ENCODE data around the gene SLC25A3.
A peak's percentile ranks its signal among the peaks of the same experiment; 100 is the strongest.

The SLC25A3 gene

DNA sequence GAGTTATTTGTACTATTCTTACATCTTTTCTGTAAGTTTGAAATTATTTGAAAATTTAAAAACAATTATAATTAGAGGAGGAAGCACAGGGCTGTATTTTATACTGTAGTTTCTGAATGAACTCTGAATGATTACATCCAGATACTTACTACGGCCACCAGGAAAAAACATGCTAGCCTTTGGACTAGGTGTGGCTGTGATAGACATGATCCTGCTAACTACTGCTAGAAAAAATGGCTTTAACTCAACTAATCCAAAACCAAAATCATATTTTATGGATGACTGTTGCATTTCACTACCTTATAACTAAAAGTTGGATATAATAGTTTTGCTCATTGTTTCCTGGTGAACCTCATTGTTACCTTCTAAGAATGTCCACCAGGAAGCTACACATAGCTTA lies 15.1 kb upstream of the SLC25A3 start:
- no peak overlapping the region for H3K27ac ChIP-seq (replicated peaks)
- no peak overlapping the region for H3K4me3 ChIP-seq (replicated peaks; ENCODE audit: insufficient read depth, low read length)
- no peaks in the 10 kb centered on the region for H3K27me3 ChIP-seq (ENCODE audit: insufficient read depth, poor library complexity, severe bottlenecking)
- no peak for DNase-seq (ENCODE audit: low read depth in 1 of 2, low spot score in 1 of 2)
- TF ChIP-seq SPI1 (IDR thresholded peaks at IDR 0.05; ENCODE audit: borderline replicate concordance, low read depth) (no peak), GABPA (IDR thresholded peaks at IDR 0.05; ENCODE audit: low read depth) (no peak), POLR2AphosphoS5 (IDR thresholded peaks at IDR 0.05; ENCODE audit: low read depth) (no peak)
- TF ChIP-seq, protein P1, sequence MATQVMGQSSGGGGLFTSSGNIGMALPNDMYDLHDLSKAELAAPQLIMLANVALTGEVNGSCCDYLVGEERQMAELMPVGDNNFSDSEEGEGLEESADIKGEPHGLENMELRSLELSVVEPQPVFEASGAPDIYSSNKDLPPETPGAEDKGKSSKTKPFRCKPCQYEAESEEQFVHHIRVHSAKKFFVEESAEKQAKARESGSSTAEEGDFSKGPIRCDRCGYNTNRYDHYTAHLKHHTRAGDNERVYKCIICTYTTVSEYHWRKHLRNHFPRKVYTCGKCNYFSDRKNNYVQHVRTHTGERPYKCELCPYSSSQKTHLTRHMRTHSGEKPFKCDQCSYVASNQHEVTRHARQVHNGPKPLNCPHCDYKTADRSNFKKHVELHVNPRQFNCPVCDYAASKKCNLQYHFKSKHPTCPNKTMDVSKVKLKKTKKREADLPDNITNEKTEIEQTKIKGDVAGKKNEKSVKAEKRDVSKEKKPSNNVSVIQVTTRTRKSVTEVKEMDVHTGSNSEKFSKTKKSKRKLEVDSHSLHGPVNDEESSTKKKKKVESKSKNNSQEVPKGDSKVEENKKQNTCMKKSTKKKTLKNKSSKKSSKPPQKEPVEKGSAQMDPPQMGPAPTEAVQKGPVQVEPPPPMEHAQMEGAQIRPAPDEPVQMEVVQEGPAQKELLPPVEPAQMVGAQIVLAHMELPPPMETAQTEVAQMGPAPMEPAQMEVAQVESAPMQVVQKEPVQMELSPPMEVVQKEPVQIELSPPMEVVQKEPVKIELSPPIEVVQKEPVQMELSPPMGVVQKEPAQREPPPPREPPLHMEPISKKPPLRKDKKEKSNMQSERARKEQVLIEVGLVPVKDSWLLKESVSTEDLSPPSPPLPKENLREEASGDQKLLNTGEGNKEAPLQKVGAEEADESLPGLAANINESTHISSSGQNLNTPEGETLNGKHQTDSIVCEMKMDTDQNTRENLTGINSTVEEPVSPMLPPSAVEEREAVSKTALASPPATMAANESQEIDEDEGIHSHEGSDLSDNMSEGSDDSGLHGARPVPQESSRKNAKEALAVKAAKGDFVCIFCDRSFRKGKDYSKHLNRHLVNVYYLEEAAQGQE (IDR thresholded peaks at IDR 0.05; ENCODE audit: insufficient replicate concordance, low read depth), result no peak
- TF ChIP-seq, protein P2, sequence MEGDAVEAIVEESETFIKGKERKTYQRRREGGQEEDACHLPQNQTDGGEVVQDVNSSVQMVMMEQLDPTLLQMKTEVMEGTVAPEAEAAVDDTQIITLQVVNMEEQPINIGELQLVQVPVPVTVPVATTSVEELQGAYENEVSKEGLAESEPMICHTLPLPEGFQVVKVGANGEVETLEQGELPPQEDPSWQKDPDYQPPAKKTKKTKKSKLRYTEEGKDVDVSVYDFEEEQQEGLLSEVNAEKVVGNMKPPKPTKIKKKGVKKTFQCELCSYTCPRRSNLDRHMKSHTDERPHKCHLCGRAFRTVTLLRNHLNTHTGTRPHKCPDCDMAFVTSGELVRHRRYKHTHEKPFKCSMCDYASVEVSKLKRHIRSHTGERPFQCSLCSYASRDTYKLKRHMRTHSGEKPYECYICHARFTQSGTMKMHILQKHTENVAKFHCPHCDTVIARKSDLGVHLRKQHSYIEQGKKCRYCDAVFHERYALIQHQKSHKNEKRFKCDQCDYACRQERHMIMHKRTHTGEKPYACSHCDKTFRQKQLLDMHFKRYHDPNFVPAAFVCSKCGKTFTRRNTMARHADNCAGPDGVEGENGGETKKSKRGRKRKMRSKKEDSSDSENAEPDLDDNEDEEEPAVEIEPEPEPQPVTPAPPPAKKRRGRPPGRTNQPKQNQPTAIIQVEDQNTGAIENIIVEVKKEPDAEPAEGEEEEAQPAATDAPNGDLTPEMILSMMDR (IDR thresholded peaks at IDR 0.05; ENCODE audit: insufficient read depth, low read length), result no peak

DNA sequence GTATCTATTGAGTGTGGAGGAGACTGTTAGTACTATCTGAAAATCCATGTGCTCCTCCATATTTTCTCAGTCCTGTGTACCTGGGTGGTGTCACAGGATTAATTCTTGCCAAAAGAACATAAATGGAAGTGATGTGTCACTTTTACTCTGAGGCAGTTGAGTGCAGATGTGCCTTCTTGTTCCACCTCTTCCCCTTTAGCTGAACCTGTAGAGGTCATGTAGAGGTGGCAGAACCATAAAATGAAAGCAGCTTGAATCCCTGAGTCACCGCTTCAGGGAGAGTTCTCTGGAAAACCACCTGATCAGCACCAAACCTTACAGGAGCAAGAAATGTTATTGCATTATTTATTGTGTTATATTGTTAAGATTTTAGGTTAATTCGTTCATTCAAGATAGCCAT lies 14.7 kb upstream of the SLC25A3 start:
- no peak overlapping the region for H3K27ac ChIP-seq (replicated peaks)
- peak; percentile 12 to 23 for DNase-seq (ENCODE audit: low read depth in 1 of 2, low spot score in 1 of 2)
- H3K27me3 ChIP-seq (ENCODE audit: insufficient read depth, poor library complexity, severe bottlenecking), result no peaks in the 10 kb centered on the region
- TF ChIP-seq GABPA (IDR thresholded peaks at IDR 0.05; ENCODE audit: low read depth) (no peak), POLR2AphosphoS5 (IDR thresholded peaks at IDR 0.05; ENCODE audit: low read depth) (no peak), SPI1 (IDR thresholded peaks at IDR 0.05; ENCODE audit: borderline replicate concordance, low read depth) (peak; percentile 29; the same call in 1 of the 2 replicates)
- TF ChIP-seq, protein P1 (IDR thresholded peaks at IDR 0.05; ENCODE audit: insufficient replicate concordance, low read depth), result no peak
- TF ChIP-seq, protein P2 (IDR thresholded peaks at IDR 0.05; ENCODE audit: insufficient read depth, low read length), result no peak
- no peak overlapping the region for H3K4me3 ChIP-seq (replicated peaks; ENCODE audit: insufficient read depth, low read length)

DNA sequence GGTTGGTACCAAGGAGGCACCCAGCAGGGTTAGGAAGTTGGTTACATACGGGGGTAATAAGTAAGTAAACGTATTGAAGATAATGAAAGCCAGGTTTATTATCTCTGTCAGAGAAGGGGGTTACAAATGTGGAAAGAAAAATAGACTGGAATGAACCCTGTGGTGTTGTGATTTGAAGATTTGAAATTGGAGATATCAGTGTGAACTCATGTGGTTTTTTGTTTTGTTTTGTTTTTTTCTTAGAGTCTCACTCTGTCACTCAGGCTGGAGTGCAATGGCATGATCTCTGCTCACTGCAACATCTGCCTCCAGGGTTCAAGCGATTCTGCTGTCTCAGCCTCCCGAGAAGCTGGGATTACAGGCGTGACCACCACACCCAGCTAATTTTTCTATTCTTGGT lies 14.1 kb upstream of the SLC25A3 start:
- DNase-seq (ENCODE audit: low read depth in 1 of 2, low spot score in 1 of 2), result no peak
- TF ChIP-seq, protein P2 (IDR thresholded peaks at IDR 0.05; ENCODE audit: insufficient read depth, low read length), result no peak
- no peak for TF ChIP-seq SPI1 (IDR thresholded peaks at IDR 0.05; ENCODE audit: borderline replicate concordance, low read depth)
- TF ChIP-seq, protein P1 (IDR thresholded peaks at IDR 0.05; ENCODE audit: insufficient replicate concordance, low read depth), result no peak
- no peak for TF ChIP-seq GABPA (IDR thresholded peaks at IDR 0.05; ENCODE audit: low read depth)
- no peak for TF ChIP-seq POLR2AphosphoS5 (IDR thresholded peaks at IDR 0.05; ENCODE audit: low read depth)
- H3K4me3 ChIP-seq (replicated peaks; ENCODE audit: insufficient read depth, low read length), result no peak overlapping the region
- no peak overlapping the region for H3K27ac ChIP-seq (replicated peaks)
- H3K27me3 ChIP-seq (ENCODE audit: insufficient read depth, poor library complexity, severe bottlenecking), result no peaks in the 10 kb centered on the region
